GM12872 (cell line): Measurements from ENCODE around the gene ZC3H10.
A peak's percentile ranks its signal among the peaks of the same experiment; 100 is the strongest.

Source experiments
- TF ChIP-seq, protein P1 (sequence below): IDR thresholded peaks from 3 replicates; pipeline ENCODE4 v1.5.1; 2011; ENCODE audit warnings: low read depth, mild to moderate bottlenecking, low read length, moderate library complexity; ENCODE audit not compliant: insufficient read depth

The ZC3H10 gene, protein sequence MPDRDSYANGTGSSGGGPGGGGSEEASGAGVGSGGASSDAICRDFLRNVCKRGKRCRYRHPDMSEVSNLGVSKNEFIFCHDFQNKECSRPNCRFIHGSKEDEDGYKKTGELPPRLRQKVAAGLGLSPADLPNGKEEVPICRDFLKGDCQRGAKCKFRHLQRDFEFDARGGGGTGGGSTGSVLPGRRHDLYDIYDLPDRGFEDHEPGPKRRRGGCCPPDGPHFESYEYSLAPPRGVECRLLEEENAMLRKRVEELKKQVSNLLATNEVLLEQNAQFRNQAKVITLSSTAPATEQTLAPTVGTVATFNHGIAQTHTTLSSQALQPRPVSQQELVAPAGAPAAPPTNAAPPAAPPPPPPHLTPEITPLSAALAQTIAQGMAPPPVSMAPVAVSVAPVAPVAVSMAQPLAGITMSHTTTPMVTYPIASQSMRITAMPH

DNA sequence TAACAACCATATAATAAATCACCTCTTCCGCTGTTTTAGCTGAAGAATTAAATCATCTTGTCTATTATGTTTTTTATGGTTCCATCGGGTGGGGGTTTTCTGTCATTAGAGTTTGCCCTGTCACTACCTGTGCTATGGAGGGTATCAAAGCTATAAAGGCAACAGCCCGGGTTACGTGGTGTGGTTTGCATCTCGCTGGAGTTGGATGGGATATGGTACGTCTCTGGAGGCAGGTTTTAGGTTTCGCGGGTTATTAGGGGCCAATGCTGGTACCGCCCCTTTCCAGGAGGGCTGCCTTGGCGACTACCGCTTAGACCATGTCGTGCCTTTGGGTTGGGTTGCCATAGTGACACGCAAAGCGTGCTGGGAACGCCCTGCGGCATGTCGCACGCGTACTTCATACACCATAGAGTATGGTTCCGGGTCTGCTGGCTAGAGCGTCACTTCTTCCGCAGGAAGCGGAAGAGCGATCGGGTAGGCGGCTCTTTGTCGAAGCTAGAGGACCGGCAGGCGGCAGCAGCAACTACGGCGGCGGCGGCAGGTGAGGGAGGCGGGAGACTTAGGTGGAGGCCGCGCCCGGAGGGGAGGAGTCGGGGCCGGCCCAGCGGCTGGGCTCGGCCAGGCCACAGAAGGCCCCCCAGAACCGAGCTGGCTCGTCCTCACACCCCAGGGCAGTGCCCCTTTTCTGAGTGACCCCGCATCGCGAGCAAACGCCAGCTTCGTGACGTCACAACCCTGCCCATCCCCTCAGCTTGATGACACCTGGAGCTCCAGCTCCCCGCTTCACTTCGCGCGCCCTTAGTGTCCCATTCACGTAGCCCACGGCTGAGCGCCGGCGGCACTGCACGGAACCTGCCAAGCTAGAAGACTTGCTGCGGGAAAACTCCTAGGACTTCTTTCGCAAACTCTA is at the start of gene ZC3H10:
TSS of gene ZC3H10 (plus strand) at position 489 of the 910 bp plus-strand sequence. CDS start 2,297 bp downstream, outside the sequence.
- TF ChIP-seq, protein P1, sequence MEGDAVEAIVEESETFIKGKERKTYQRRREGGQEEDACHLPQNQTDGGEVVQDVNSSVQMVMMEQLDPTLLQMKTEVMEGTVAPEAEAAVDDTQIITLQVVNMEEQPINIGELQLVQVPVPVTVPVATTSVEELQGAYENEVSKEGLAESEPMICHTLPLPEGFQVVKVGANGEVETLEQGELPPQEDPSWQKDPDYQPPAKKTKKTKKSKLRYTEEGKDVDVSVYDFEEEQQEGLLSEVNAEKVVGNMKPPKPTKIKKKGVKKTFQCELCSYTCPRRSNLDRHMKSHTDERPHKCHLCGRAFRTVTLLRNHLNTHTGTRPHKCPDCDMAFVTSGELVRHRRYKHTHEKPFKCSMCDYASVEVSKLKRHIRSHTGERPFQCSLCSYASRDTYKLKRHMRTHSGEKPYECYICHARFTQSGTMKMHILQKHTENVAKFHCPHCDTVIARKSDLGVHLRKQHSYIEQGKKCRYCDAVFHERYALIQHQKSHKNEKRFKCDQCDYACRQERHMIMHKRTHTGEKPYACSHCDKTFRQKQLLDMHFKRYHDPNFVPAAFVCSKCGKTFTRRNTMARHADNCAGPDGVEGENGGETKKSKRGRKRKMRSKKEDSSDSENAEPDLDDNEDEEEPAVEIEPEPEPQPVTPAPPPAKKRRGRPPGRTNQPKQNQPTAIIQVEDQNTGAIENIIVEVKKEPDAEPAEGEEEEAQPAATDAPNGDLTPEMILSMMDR, result peak; percentile 37; the same call in 1 of the 3 replicates

DNA sequence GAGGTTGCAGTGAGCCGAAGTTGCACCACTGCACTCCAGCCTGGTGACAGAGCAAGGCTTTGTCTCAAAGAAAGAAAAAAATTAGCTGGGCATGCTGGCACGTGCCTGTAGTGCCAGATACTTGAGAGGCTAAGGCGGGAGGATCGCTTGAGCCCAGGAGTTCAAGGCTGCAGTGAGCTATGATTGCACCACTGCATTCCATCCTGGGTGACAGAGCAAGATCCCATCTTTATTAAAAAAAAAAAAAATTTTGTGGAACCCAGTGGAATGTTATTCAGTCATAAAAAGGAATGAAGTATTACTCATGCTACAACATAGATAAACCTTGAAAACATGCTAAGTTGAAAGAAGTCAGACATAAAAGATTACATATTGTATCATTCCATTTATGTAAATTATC is 46.4 kb upstream of the ZC3H10 start:
- TF ChIP-seq, protein P1, result no peak

DNA sequence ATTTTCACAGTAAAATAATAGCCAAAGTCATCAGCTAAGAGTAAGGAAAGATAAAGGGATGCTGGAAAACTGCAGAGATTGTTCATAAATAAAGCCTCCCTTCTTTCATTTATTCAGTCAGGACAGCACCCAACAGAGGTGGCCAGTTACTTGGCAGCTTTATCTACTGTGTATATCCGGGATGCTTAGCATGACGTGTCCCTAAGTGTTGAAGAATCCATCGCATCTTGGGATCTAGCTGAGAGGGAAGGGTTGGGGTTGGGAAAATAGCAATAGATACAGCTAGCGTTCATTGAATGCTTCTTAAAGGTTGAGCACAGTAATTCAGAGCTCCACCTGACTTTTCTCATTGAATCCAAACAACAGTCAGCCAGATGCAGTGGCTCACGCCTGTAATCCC is 43.7 kb upstream of the ZC3H10 start:
- TF ChIP-seq, protein P1, result no peak

DNA sequence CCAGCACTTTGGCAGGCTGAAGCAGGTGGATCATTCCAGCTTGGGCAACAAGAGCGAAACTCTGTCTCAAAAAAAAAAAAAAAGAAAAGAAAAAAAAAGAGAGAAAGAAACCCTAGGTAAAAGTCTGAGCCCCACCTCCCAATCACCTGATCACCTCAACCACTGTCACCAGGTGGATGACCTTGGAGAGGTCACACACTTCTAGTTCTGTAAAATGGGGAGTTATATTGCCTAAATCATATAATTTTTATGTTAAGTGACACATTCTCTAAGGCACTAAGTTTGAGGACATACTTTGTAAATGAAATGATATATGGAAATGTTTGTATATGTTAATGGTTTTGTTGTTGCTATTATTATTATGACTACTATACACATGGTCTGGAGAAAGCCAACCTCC is 39.6 kb upstream of the ZC3H10 start:
- TF ChIP-seq, protein P1, result no peak

DNA sequence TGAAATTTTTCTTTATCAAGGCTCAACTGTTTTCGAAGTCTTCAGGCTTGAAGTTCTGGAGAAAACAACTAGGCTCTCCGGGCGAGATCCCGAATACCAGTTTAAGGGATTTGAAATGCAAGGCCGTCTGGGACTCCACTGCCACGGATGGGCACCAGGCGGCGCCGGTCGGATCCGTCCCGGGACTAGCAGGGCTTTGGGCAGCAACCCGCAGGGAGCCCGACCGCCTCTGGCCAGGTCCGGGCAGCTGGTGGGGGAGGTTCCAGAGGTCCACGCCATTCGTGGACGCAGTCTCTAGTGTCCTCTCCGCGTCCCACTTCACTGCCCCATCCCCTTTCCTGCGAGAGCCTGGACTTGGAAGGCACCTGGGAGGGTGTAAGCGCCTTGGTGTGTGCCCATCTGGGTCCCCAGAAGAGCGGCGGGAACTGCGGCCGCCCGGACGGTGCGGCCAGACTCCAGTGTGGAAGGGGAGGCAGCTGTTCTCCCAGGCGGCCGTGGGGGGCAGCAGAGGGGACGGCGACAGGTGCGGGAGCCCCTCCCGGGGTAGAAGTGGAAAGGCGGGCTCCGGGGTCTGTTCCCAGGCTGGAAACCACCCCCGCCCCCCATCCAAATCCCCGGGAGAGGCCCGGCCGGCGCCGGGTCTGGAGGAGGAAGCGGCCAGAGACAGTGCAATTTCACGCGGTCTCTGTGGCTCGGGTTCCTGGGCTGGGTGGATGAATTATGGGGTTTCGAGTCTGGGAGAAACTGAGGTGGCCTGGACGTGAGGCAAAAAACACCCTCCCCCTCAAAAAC is 38.9 kb upstream of the ZC3H10 start:
- TF ChIP-seq, protein P1, result peak; percentile 59

DNA sequence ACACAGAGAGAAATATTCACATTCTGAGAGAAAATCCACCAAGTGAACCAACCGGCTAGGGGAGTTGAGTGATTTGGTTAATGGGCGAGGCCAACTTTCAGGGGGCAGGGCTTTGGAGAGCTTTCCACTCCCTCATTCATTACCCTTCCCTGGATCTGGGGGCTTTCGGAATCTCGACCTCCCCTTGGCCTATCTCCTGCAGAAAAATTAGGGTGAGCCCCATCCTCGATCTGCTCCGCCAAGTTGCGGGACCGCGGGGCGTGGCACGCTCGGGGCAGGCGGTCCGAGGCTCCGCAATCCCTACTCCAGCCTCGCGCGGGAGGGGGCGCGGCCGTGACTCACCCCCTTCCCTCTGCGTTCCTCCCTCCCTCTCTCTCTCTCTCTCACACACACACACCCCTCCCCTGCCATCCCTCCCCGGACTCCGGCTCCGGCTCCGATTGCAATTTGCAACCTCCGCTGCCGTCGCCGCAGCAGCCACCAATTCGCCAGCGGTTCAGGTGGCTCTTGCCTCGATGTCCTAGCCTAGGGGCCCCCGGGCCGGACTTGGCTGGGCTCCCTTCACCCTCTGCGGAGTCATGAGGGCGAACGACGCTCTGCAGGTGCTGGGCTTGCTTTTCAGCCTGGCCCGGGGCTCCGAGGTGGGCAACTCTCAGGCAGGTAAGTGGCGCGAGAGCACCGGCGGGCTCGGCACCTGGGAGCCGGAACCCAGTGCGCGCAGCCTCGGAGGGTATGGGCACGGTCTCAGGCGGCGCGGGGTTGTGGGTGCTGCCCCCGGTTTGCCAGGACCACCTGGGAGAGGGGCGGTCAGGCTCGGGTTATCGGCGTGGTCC is 38.1 kb upstream of the ZC3H10 start, which contains the start of gene ERBB3:
TSS of gene ERBB3 (plus strand) at position 443 of the 833 bp plus-strand sequence. CDS start at position 579, 136 bp downstream.
- TF ChIP-seq, protein P1, result no peak
